ENCODE measurements around the gene MED15. TPM values are rescaled to one million over a fixed set of nuclear protein-coding genes. Genes with fewer than 3 reads are reported as not detected.
"Not testable (repeated sequence)": the region's sequence is repeated elsewhere in the genome, so short reads cannot be mapped to it uniquely, and the experiment has no call there.

The MED15 gene
- polyA plus RNA-seq, 4 donors: 38.6 to 49.3 (median 42.8) TPM

GRCh38 chr22:20528405-20528978 is 21.1 kb downstream of the MED15 start:
- DNase-seq (ENCODE audit: low read depth in 4 of 4, low spot score in 3 of 4): no peak

- DNase-seq (ENCODE audit: low read depth in 4 of 4, low spot score in 3 of 4): no peak
Observed at GRCh38 chr22:20530368-20531153, 23.2 kb downstream of the MED15 start.

GRCh38 chr22:20531154-20531403 is 23.7 kb downstream of the MED15 start:
- no peak for DNase-seq (ENCODE audit: low read depth in 4 of 4, low spot score in 3 of 4)

DNA sequence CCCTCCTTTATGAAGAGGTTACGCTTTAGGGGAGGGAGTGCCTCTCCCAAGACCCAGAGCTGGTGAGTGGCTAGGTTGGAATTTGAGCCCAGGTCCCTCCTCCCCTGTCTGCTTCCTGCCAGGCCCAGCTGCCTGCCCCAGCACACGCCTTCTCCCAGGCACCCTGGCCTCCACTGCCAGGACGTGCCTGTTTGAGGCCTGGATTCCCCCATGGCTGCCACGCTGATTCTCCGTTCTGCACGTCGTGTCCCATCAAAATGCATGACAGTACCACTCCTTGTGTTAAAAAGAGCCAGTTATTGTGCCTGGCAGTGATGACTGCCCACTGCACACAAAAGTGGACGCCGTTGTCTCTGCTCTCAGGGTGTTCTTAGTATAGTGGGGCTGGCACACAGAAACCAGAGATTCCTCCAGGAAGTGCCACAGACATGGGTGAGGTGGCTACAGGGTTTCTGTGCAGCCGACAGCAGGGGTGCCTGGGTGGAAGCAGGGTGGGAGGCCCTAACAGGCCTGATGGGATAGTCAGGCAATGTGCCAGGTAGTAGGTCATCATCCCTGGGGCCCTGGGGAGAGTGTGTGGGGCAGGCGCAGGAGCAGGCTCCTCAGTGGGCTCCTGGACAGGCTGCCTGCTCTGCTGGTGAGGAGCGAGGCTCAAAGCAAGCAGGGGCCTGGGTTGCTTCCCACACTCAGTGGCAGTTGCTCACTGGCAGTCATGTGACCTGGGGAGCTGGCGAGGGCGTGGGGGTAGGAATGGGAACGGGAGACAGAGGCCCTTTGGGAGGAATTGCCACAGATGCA is 24.2 kb downstream of the MED15 start:
- no peak for DNase-seq (ENCODE audit: low read depth in 4 of 4, low spot score in 3 of 4)

DNA sequence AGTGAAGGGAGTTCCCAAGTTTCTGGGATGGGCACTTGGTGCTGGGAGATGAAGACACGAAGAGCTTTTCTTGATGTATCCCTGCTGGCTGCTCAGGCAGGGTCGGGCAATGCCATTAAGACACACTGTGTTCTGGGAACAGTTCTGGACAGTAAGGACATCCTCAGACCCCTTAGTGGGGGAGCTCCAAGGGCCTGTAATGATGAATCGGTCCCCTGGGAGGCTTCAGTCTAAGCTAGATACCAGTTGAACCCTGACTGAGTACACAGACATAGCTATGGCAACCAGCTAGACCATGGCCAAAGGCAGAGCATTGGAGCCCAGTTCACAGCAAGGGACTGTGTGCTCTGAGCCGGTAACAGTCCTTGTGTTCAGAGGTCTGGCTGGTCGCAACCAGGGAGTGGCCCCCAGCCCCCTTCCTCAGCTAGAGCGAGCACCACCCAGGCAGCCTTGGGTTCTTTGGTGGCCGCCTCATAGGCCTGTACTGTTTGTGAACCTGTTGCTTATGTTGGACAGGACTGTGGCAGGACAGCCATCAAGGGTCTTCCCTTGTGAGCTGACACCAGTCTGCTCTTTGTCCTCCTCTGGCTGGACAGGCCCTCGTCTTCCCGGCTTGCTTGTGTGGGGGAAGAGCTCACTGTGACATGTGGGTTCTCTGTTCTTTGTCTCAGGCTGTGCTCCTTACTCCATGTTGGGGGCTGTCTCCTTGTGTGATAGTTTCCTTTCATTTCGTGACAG is 25.0 kb downstream of the MED15 start:
- no peak for DNase-seq (ENCODE audit: low read depth in 4 of 4, low spot score in 3 of 4)

GRCh38 chr22:20533095-20533878 is 25.9 kb downstream of the MED15 start:
- DNase-seq (ENCODE audit: low read depth in 4 of 4, low spot score in 3 of 4): no peak

- DNase-seq (ENCODE audit: low read depth in 4 of 4, low spot score in 3 of 4): no peak
Observed at GRCh38 chr22:20533879-20534265, 26.5 kb downstream of the MED15 start.

DNA sequence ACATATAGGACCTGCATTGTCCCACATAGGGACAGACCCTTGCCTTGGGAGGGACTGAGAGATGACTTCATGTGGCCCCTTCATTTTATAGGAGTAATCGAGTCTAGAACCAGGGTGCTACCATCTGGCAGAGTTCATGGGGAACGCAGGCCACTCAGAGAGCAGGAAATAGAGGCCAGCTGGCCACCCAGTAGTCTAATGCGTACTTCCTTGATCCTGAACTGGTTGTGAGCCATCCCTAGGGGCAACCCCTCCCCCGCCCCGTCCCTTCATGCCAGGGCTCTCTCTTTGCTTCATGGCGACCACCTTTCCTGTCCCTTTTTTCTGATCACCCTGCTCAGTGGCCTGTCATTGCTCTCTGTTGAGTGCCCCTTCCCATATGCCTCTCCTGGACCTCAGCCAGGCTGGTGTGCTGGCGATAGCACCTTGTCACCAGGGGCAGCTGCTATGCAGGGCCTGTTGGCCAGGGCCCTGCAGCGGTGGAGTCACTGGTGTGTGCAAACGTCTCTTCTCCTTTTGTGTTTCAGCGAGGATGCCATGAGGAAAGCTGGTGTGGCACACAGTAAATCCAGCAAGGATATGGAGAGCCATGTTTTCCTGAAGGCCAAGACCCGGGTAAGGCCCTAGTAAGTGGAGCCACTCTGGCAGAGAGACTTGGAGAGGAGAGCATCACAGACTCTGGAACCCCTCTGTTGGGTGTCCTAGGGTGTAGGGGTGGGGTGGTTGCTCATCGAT is 29.3 kb downstream of the MED15 start:
- DNase-seq (ENCODE audit: low read depth in 4 of 4, low spot score in 3 of 4): no peak

- no peak for DNase-seq (ENCODE audit: low read depth in 4 of 4, low spot score in 3 of 4)
Observed at GRCh38 chr22:20537325-20537756, 29.9 kb downstream of the MED15 start.

DNA sequence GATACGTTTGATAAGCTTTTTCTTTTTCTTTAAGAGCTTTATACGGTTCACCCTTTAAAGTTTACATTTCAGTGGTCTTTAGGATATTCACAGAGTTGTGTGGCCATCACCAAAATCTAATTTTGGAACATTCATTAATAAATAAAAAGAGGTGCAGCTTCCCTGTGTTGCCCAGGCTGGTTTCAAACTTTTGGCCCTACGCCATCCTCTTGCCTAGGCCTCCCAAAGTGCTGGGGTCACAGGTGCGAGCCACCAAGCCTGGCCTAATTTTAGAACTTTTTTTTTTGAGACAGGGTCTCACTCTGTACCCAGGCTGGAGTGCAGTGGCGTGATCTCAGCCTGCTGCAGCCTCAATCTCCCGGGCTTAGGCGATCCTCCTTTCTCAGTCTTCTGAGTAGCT is 30.6 kb downstream of the MED15 start:
- DNase-seq (ENCODE audit: low read depth in 4 of 4, low spot score in 3 of 4): no peak

GRCh38 chr22:20538875-20539274 is 31.5 kb downstream of the MED15 start:
- DNase-seq (ENCODE audit: low read depth in 4 of 4, low spot score in 3 of 4): not testable (repeated sequence)

DNA sequence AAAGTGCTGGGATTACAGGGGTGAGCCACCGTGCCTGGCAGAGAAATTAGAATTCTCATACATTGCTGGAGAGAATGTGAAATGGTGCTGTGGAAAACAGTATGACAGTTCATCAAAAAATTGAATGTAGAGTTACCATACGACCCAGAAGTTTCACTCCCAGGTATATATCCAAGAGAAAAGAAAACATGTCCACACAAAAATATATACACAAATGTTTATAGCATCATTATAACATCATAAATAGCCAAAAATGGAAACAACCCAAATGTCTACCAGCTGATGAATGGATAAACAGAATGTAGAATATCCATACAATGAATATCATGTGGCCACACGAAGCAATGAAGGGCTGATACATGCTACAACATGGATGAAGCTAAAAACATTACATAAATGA is 34.6 kb downstream of the MED15 start:
- no peak for DNase-seq (ENCODE audit: low read depth in 4 of 4, low spot score in 3 of 4)

- no peak for DNase-seq (ENCODE audit: low read depth in 4 of 4, low spot score in 3 of 4)
Observed at GRCh38 chr22:20542736-20543135, 35.3 kb downstream of the MED15 start.

DNA sequence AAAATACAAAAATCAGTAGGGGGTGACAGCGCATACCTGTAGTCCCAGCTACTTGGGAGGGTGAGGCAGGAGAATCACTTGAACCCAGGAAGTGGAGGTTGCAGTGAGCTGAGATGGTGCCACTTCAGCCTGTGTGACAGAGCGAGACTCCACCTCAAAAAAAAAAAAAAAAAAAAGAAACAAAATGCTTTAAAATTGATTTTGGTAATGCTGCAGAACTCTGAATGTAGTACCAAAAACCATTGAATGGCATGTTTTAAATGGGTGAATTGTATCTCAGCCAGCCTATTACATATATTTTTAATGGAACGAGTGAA is 37.9 kb downstream of the MED15 start:
- not testable (repeated sequence) for DNase-seq (ENCODE audit: low read depth in 4 of 4, low spot score in 3 of 4)

GRCh38 chr22:20545681-20546521 is 38.5 kb downstream of the MED15 start:
- no peak for DNase-seq (ENCODE audit: low read depth in 4 of 4, low spot score in 3 of 4)

- no peak for DNase-seq (ENCODE audit: low read depth in 4 of 4, low spot score in 3 of 4)
Observed at GRCh38 chr22:20546541-20546950, 39.1 kb downstream of the MED15 start.

DNA sequence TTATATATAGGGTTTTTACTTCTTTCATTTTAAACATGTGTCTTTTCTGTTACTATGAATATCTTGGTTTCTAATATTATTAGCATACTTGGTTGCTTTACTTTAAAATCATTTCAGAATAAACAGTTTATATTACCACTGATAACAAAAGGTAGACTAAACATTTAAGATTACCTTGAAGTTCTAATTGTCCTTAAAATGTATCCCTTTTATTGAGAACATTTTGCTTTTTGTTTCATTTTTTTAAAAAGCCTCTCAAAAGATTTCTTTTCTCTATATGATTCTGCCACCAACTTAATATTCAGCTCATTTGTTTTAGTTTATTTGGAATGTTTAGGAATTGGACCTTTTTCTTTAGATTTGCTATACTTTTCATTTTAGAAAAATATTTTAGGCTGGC is 39.6 kb downstream of the MED15 start:
- no peak for DNase-seq (ENCODE audit: low read depth in 4 of 4, low spot score in 3 of 4)

- no peak for DNase-seq (ENCODE audit: low read depth in 4 of 4, low spot score in 3 of 4)
Observed at GRCh38 chr22:20548806-20549205, 41.4 kb downstream of the MED15 start.

- no peak for DNase-seq (ENCODE audit: low read depth in 4 of 4, low spot score in 3 of 4)
Observed at GRCh38 chr22:20549232-20549841, 41.9 kb downstream of the MED15 start.
